ACC112 (cell line): ENCODE measurements around the gene ADGRF1.
"Not testable (repeated sequence)": the region's sequence is repeated elsewhere in the genome, so short reads cannot be mapped to it uniquely, and the experiment has no call there.

Experiments used
- H2AFZ ChIP-seq: fragments of 200-600 bp; sonication (generic); one replicate; pipeline ENCODE4 v1.6.0; 2017; ENCODE audit warnings: antibody characterized with exemption, low read length; ENCODE audit not compliant: unreplicated experiment
- H3K27ac ChIP-seq: fragments of 200-600 bp; sonication (generic); 2 replicates; pipeline ENCODE4 v1.5.1; 2014; ENCODE audit warnings: low read depth, mild to moderate bottlenecking, antibody characterized with exemption, low read length, moderate library complexity
- H3K27me3 ChIP-seq: fragments of 200-600 bp; sonication (generic); 2 replicates; pipeline ENCODE4 v1.6.1; 2014; ENCODE audit warnings: mild to moderate bottlenecking, antibody characterized with exemption, low read length, moderate library complexity, mixed read lengths; ENCODE audit not compliant: insufficient read depth
- H3K36me3 ChIP-seq: fragments of 200-600 bp; sonication (generic); 2 replicates; pipeline ENCODE4 v1.6.1; 2016; ENCODE audit warnings: mild to moderate bottlenecking, antibody characterized with exemption, low read length, moderate library complexity, mixed read lengths; ENCODE audit not compliant: insufficient read depth
- H3K4me1 ChIP-seq: fragments of 200-600 bp; sonication (generic); one replicate; pipeline ENCODE4 v1.6.1; 2016; ENCODE audit warnings: low read length, mixed read lengths; ENCODE audit not compliant: insufficient read depth, unreplicated experiment, control insufficient read depth
- H3K4me3 ChIP-seq: fragments of 200-600 bp; sonication (generic); 2 replicates; pipeline ENCODE4 v1.5.1; 2014; ENCODE audit warnings: mild to moderate bottlenecking, low read depth, low read length
- H3K79me2 ChIP-seq: fragments of 200-600 bp; sonication (generic); one replicate; pipeline ENCODE4 v1.6.0; 2016; ENCODE audit warnings: low read length; ENCODE audit not compliant: control insufficient read depth, unreplicated experiment, insufficient read depth

ADGRF1 gene

DNA sequence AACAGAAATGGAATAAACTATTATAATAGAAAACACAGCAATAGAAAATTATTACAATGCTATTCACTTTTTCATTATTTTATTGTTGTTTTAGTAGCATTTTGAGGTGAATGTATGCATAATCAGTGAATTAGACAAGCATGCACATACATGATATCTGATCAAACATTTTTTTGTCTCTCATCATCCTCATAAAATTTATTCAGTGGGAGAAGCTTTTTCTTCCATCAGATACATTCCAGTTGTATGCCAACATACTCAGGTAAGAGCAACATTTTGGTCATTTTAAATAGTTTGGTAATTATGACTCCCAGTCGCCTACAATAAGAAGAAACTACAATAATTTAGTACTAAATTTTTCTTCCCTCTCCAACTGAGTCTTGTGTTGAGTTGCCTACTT lies 44.5 kb downstream of the ADGRF1 start:
- Histone ChIP-seq H3K4me1 (peaks cover 10% of the 10 kb centered on the region), H3K27me3 (no peaks in the 10 kb centered on the region), H3K79me2 (no peaks in the 10 kb centered on the region), H3K36me3 (no peaks in the 10 kb centered on the region), H2AFZ (no peak overlapping the region), H3K27ac (no peak overlapping the region), H3K4me3 (no peak overlapping the region)

GRCh38 chr6:46996860-46997641 lies 45.1 kb downstream of the ADGRF1 start:
- Histone ChIP-seq H3K27ac (no peak overlapping the region), H3K79me2 (no peaks in the 10 kb centered on the region), H2AFZ (no peak overlapping the region), H3K4me3 (no peak overlapping the region), H3K36me3 (no peaks in the 10 kb centered on the region), H3K27me3 (no peaks in the 10 kb centered on the region), H3K4me1 (peaks cover 10% of the 10 kb centered on the region)

- Histone ChIP-seq H3K79me2 (no peaks in the 10 kb centered on the region), H3K4me3 (no peak overlapping the region), H3K36me3 (no peaks in the 10 kb centered on the region), H3K27me3 (no peaks in the 10 kb centered on the region), H2AFZ (no peak overlapping the region), H3K27ac (no peak overlapping the region), H3K4me1 (peaks cover 15% of the 10 kb centered on the region)
Measured at GRCh38 chr6:46994933-46995332, 47.2 kb downstream of the ADGRF1 start.

DNA sequence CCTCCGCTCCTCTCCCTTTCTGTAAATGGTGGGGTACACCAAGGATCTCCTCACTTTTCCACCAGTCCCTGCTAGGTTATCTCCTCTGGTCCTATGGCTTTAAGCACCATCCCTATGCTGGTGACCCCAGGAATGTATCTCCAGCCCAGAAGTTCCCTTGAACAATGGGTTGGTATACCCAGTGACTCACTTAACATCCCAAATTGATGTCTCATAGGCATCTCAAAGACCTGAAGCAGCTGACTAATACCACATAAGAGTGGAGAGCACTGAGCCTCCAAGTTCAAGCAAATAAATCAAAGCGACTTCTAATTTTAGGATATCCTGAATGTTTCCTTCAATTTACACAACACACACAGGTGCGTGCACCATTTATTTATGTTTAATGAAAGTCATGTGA lies 48.3 kb downstream of the ADGRF1 start:
- H3K27me3 ChIP-seq: no peaks in the 10 kb centered on the region
- no peak overlapping the region for H3K27ac ChIP-seq
- H3K4me1 ChIP-seq: peaks cover 15% of the 10 kb centered on the region
- H3K36me3 ChIP-seq: no peaks in the 10 kb centered on the region
- H3K4me3 ChIP-seq: no peak overlapping the region
- H2AFZ ChIP-seq: no peak overlapping the region
- H3K79me2 ChIP-seq: no peaks in the 10 kb centered on the region

DNA sequence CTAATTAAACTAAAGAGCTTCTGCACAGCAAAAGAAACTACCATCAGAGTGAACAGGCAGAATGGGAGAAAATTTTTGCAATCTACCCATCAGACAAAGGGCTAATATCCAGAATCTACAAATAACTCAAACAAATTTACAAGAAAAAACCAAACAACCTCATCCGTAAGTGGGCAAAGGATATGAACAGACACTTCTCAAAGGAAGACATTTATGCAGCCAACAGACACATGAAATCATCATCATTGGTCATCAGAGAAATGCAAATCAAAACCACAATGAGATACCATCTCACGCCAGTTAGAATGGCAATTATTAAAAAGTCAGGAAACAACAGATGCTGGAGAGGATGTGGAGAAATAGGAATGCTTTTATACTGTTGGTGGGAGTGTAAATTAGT lies 49.7 kb downstream of the ADGRF1 start:
- not testable (repeated sequence) for H3K79me2 ChIP-seq, H3K36me3 ChIP-seq, H2AFZ ChIP-seq, H3K27ac ChIP-seq, H3K27me3 ChIP-seq, H3K4me3 ChIP-seq
- H3K4me1 ChIP-seq: peaks cover 15% of the 10 kb centered on the region

DNA sequence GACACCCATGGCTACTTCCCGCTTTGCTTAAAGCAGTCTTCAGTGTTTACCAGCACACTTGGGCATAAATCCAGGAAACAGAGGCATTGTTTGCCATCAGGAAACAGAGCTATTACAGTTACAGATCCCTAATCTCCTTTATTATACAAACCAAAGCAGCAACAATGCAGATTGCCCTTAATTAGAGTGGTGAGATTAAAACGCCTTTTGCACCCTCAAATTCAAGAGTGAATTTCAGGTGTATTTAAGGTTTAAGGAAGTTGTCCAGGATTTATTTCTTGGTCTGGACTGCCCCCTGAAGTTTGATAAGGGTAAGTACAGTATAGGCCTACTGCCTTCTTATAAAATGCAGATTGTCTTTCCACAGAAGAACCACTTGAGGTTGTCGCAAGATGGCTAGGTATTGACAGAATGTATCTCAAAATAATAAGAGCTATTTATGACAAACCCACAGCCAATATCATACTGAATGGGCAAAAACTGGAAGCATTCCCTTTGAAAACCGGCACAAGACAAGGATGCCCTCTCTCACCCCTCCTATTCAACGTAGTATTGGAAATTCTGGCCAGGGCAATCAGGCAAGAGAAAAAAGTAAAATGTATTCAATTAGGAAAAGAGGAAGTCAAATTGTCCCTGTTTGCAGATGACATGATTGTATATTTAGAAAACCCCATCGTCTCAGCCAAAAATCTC lies 51.2 kb downstream of the ADGRF1 start:
- H2AFZ ChIP-seq, H3K36me3 ChIP-seq, H3K4me3 ChIP-seq, H3K79me2 ChIP-seq, H3K27ac ChIP-seq, H3K27me3 ChIP-seq: not testable (repeated sequence)
- peaks cover 15% of the 10 kb centered on the region for H3K4me1 ChIP-seq

GRCh38 chr6:46990031-46990644 lies 52.0 kb downstream of the ADGRF1 start:
- Histone ChIP-seq H2AFZ (no peak overlapping the region), H3K27me3 (no peaks in the 10 kb centered on the region), H3K4me1 (peaks cover 15% of the 10 kb centered on the region), H3K4me3 (no peak overlapping the region), H3K79me2 (no peaks in the 10 kb centered on the region), H3K27ac (no peak overlapping the region), H3K36me3 (no peaks in the 10 kb centered on the region)

DNA sequence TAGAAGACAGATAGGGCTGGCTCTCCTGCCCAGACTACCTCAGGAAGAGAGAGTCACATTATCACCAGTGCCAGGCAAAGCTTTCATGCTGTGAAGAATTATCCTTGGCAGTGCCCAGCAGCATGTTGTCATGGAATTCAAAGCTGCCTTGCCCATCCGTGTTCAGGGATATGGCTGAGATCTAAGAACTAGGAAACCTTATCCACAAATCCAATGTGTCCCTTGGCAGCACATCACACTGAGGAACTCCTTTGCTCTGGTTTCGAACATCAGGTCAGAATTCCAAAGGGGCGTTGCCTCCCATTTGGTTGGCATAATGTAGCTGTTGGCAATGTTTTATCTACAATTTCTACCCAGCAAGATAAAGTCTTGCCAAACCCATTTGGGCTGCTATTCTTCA lies 52.7 kb downstream of the ADGRF1 start:
- Histone ChIP-seq H2AFZ (no peak overlapping the region), H3K4me3 (no peak overlapping the region), H3K4me1 (peaks cover 13% of the 10 kb centered on the region), H3K27ac (no peak overlapping the region), H3K36me3 (no peaks in the 10 kb centered on the region), H3K79me2 (no peaks in the 10 kb centered on the region), H3K27me3 (no peaks in the 10 kb centered on the region)

DNA sequence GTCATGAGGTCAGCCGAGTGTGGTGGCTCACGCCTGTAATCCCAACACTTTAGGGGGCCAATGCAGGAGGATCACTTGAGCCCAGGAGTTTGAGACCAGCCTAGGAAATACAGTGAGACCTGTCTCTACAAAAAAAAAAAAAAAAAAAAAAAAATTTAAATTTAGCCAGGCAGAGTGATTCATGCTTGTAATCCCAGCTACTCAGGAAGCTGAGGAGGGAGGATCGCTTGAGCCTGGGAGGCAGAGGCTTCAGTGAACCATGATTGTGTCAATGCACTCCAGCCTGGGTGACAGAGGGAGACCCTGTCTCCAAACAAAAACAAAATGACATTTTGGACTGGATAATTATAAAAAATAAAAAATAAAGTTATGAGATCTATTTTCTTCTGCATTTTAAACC lies 56.2 kb downstream of the ADGRF1 start:
- Histone ChIP-seq H2AFZ (no peak overlapping the region), H3K4me3 (no peak overlapping the region), H3K27me3 (no peaks in the 10 kb centered on the region), H3K36me3 (no peaks in the 10 kb centered on the region), H3K4me1 (peaks cover 4% of the 10 kb centered on the region), H3K79me2 (no peaks in the 10 kb centered on the region), H3K27ac (no peak overlapping the region)

DNA sequence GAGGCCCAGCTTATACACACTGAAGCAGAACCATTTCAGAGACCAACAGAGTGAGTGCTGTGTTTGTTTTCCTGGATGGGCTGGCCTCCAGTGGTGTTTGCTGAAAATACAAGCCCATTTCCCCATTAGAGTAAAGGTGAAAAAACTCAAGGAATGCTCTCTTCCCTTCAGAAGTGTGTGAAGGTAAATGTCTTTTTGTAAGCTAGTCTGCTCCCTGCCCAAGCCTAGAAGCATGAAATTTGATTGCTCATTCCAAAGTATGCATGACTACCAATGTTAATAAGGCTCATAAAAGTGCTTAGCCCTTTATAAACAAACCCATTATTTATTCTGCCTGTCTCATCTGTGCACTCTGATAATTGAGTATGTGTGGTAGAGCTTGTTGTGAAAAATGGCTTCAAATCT lies 59.1 kb downstream of the ADGRF1 start:
- no peak overlapping the region for H3K4me3 ChIP-seq
- H3K4me1 ChIP-seq: no peaks in the 10 kb centered on the region
- H2AFZ ChIP-seq: no peak overlapping the region
- H3K36me3 ChIP-seq: no peaks in the 10 kb centered on the region
- H3K79me2 ChIP-seq: no peaks in the 10 kb centered on the region
- no peak overlapping the region for H3K27ac ChIP-seq
- H3K27me3 ChIP-seq: no peaks in the 10 kb centered on the region

DNA sequence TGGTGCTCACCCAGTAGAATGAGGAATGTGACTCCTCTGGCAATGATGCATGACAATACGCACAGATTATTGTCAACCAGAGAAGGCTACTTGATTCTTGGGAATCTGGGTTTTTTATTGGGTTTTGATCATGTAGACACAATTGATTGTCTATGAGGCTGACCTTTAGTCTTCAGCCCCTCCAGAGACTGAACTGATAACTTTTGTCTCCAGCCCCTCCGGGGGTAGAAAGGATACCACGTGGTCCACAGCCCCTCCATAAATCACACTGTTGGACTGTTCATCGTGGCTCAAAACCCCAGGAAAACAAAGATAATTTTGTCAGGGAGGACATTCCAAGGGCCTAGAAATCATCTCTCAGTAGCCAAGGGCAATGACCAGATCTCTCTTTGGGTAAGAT lies 62.9 kb downstream of the ADGRF1 start:
- H3K36me3 ChIP-seq: no peaks in the 10 kb centered on the region
- no peaks in the 10 kb centered on the region for H3K4me1 ChIP-seq
- H3K27ac ChIP-seq: no peak overlapping the region
- H3K27me3 ChIP-seq: no peaks in the 10 kb centered on the region
- H2AFZ ChIP-seq: no peak overlapping the region
- no peak overlapping the region for H3K4me3 ChIP-seq
- H3K79me2 ChIP-seq: no peaks in the 10 kb centered on the region
